H9 (cell line): ENCODE data around the gene SEC24C. TPM values are rescaled to one million over a fixed set of nuclear protein-coding genes. Genes with fewer than 3 reads are reported as not detected.
A peak's percentile ranks its signal among the peaks of the same experiment; 100 is the strongest.

Experiments
- DNase-seq: peaks from one replicate; pipeline ENCODE4 v3.0.0-alpha.2; 2017
- H2AFZ ChIP-seq: one replicate; pipeline ENCODE4 v1.6.1; 2013; ENCODE audit warnings: mild to moderate bottlenecking, low read length, control low read depth, moderate library complexity
- H2AK5ac ChIP-seq: 2 replicates; pipeline ENCODE4 v1.6.1; 2013; ENCODE audit warnings: low read length, control low read depth, mixed read lengths; ENCODE audit not compliant: insufficient read length
- H2BK120ac ChIP-seq: one replicate; pipeline ENCODE4 v1.6.1; 2013; ENCODE audit warnings: low read depth, mild to moderate bottlenecking, low read length, control low read depth, inconsistent platforms; ENCODE audit not compliant: poor library complexity, severe bottlenecking
- H2BK12ac ChIP-seq: 2 replicates; pipeline ENCODE4 v1.6.1; 2013; ENCODE audit warnings: low read length, control low read depth, mixed read lengths, low read depth; ENCODE audit not compliant: insufficient read length
- H2BK15ac ChIP-seq: 2 replicates; pipeline ENCODE4 v1.6.1; 2013; ENCODE audit warnings: low read depth, low read length, control low read depth
- H2BK20ac ChIP-seq: one replicate; pipeline ENCODE4 v1.6.1; 2013; ENCODE audit warnings: low read depth, mild to moderate bottlenecking, low read length, control low read depth, inconsistent platforms; ENCODE audit not compliant: poor library complexity, severe bottlenecking
- H2BK5ac ChIP-seq: 2 replicates; pipeline ENCODE4 v1.6.1; 2013; ENCODE audit warnings: low read length, control low read depth, mixed read lengths; ENCODE audit not compliant: insufficient read length
- H3K14ac ChIP-seq: 2 replicates; pipeline ENCODE4 v1.6.1; 2013; ENCODE audit warnings: low read length, control low read depth; ENCODE audit not compliant: insufficient read depth
- H3K18ac ChIP-seq: 2 replicates; pipeline ENCODE4 v1.6.1; 2013; ENCODE audit warnings: low read depth, mild to moderate bottlenecking, mixed read lengths, low read length, control low read depth; ENCODE audit not compliant: insufficient read length
- H3K23ac ChIP-seq: 2 replicates; pipeline ENCODE4 v1.6.1; 2013; ENCODE audit warnings: low read length, control low read depth, mixed read lengths, low read depth; ENCODE audit not compliant: insufficient read length
- H3K23me2 ChIP-seq: 2 replicates; pipeline ENCODE4 v1.6.1; 2013; ENCODE audit warnings: low read depth, mild to moderate bottlenecking, mixed read lengths, low read length, control low read depth; ENCODE audit not compliant: insufficient read length, poor library complexity, severe bottlenecking
- H3K27ac ChIP-seq: 2 replicates; pipeline ENCODE4 v1.5.1; 2013; ENCODE audit warnings: low read length, control low read depth, mixed read lengths, low read depth; ENCODE audit not compliant: insufficient read length
- H3K27me3 ChIP-seq: 2 replicates; pipeline ENCODE4 v1.6.1; 2013; ENCODE audit warnings: low read length, control low read depth, inconsistent platforms; ENCODE audit not compliant: insufficient read depth
- H3K4ac ChIP-seq: 2 replicates; pipeline ENCODE4 v1.6.1; 2013; ENCODE audit warnings: low read depth, mild to moderate bottlenecking, control low read depth, inconsistent platforms, low read length, moderate library complexity
- H3K4me1 ChIP-seq: 2 replicates; pipeline ENCODE4 v1.6.1; 2013; ENCODE audit warnings: low read length, control low read depth, inconsistent platforms; ENCODE audit not compliant: insufficient read depth
- H3K4me2 ChIP-seq: 2 replicates; pipeline ENCODE4 v1.6.1; 2013; ENCODE audit warnings: low read length, control low read depth, mixed read lengths; ENCODE audit not compliant: insufficient read length, insufficient read depth
- H3K56ac ChIP-seq: 2 replicates; pipeline ENCODE4 v1.6.1; 2013; ENCODE audit warnings: low read depth, mild to moderate bottlenecking, mixed read lengths, low read length, control low read depth; ENCODE audit not compliant: insufficient read length
- H3K79me1 ChIP-seq: 2 replicates; pipeline ENCODE4 v1.6.1; 2013; ENCODE audit warnings: low read depth, mild to moderate bottlenecking, moderate library complexity, low read length, control low read depth, inconsistent platforms; ENCODE audit not compliant: insufficient read depth, poor library complexity, severe bottlenecking
- H3K79me2 ChIP-seq: 2 replicates; pipeline ENCODE4 v1.6.1; 2013; ENCODE audit warnings: low read length, control low read depth, inconsistent platforms; ENCODE audit not compliant: insufficient read depth
- H3K9ac ChIP-seq: 2 replicates; pipeline ENCODE4 v1.6.1; 2013; ENCODE audit warnings: low read length, control low read depth, mixed read lengths; ENCODE audit not compliant: insufficient read length; ENCODE audit errors: extremely low read depth
- H3K9me3 ChIP-seq: one replicate; pipeline ENCODE4 v1.6.1; 2013; ENCODE audit warnings: low read depth, low read length, inconsistent platforms; ENCODE audit not compliant: control insufficient read depth
- H3T11ph ChIP-seq: one replicate; pipeline ENCODE4 v1.6.1; 2013; ENCODE audit warnings: mild to moderate bottlenecking, low read length, control low read depth, inconsistent platforms
- H4K20me1 ChIP-seq: one replicate; pipeline ENCODE4 v1.6.1; 2013; ENCODE audit not compliant: control insufficient read depth, insufficient read length, insufficient read depth
- H4K5ac ChIP-seq: 2 replicates; pipeline ENCODE4 v1.6.1; 2013; ENCODE audit warnings: low read depth, mild to moderate bottlenecking, mixed read lengths, low read length, control low read depth; ENCODE audit not compliant: insufficient read length
- H4K8ac ChIP-seq: replicated peaks from 2 replicates; pipeline ENCODE4 v1.6.1; 2013; ENCODE audit warnings: low read length, control low read depth, mixed read lengths, low read depth; ENCODE audit not compliant: insufficient read length
- H4K91ac ChIP-seq: 2 replicates; pipeline ENCODE4 v1.6.1; 2013; ENCODE audit warnings: low read depth, mild to moderate bottlenecking, moderate library complexity, mixed read lengths, low read length, control low read depth; ENCODE audit not compliant: insufficient read length
- H3K27ac Mint-ChIP-seq, 3 experiments: 2 replicates in 2 of 3; 3 replicates in 1 of 3; pipeline ENCODE4 v1.8.0; 2020 to 2021; ENCODE audit warnings: mixed read lengths in 3 of 3, mild to moderate bottlenecking in 1 of 3, moderate library complexity in 1 of 3
- H3K27me3 Mint-ChIP-seq: 2 replicates; pipeline ENCODE4 v1.8.0; 2021; ENCODE audit warnings: low read depth, mild to moderate bottlenecking, moderate library complexity, mixed read lengths
- H3K36me3 Mint-ChIP-seq, 3 experiments: 2 replicates in 2 of 3; 3 replicates in 1 of 3; pipeline ENCODE4 v1.8.0; 2020 to 2021; ENCODE audit warnings: low read depth in 3 of 3, mixed read lengths in 3 of 3; ENCODE audit not compliant: insufficient read depth in 1 of 3
- H3K4me1 Mint-ChIP-seq, 2 experiments: 2 replicates each; pipeline ENCODE4 v1.8.0; 2020; ENCODE audit warnings: mixed read lengths in 2 of 2
- H3K4me3 Mint-ChIP-seq, 2 experiments: 2 replicates in 1 of 2; 3 replicates in 1 of 2; pipeline ENCODE4 v1.8.0; 2020 to 2021; ENCODE audit warnings: mild to moderate bottlenecking in 2 of 2, mixed read lengths in 2 of 2, moderate library complexity in 1 of 2
- H3K9me3 Mint-ChIP-seq, 2 experiments: 2 replicates in 1 of 2; 3 replicates in 1 of 2; pipeline ENCODE4 v1.8.0; 2020; ENCODE audit warnings: mild to moderate bottlenecking in 2 of 2, mixed read lengths in 2 of 2, moderate library complexity in 1 of 2
- CTCF ChIP-seq: fragments of 200-600 bp; sonication (generic); conservative IDR thresholded peaks from 3 replicates; pipeline ENCODE4 v1.8.0; 2021; ENCODE audit warnings: antibody characterized with exemption, mild to moderate bottlenecking
- WGBS: extraction: QIAGEN DNeasy Blood & Tissue Kit; methylation state at CpG from one replicate; pipeline ENCODE4 v1.1.7; 2013; ENCODE audit warnings: missing lambda C conversion rate, low lambda C conversion rate, mixed read lengths; ENCODE audit not compliant: insufficient read length; ENCODE audit errors: extremely low coverage; 5-methylcytosine and 5-hydroxymethylcytosine counted together
- total RNA-seq: library from RNA; stranded (reverse); gene quantifications from 2 replicates; pipeline ENCODE4 v1.2.1, GENCODE V29; 2021

SEC24C gene
- total RNA-seq, 1 experiment from 2014 or later = 62.4 TPM

- Mint-ChIP-seq H3K36me3 (peaks cover 13 to 45% (median 32%) of the 10 kb centered on the region in 3 experiments; a peak in 6 of 7 replicates), H3K4me1 (peaks cover 11 to 12% of the 10 kb centered on the region in 2 experiments), H3K9me3 (no peaks in the 10 kb centered on the region; a peak in 1 of 5 replicates), H3K4me3 (peak overlapping the region; percentile 35 to 68; a peak in 4 of 5 replicates), H3K27me3 (no peaks in the 10 kb centered on the region), H3K27ac (no peak overlapping the region)
- H2AFZ ChIP-seq = no peak overlapping the region
- no peak overlapping the region for H4K91ac ChIP-seq
- no peaks in the 10 kb centered on the region for H4K20me1 ChIP-seq
- H3K23ac ChIP-seq = no peak overlapping the region
- H3K9ac ChIP-seq = no peak overlapping the region
- H3K79me1 ChIP-seq = no peaks in the 10 kb centered on the region
- H2BK120ac ChIP-seq = no peak overlapping the region
- H4K8ac ChIP-seq = no peak overlapping the region
- no peaks in the 10 kb centered on the region for H3K79me2 ChIP-seq
- H2BK12ac ChIP-seq = no peak overlapping the region
- peaks cover 2% of the 10 kb centered on the region for H3K23me2 ChIP-seq
- no peak overlapping the region for H2BK5ac ChIP-seq
- DNase-seq = no peak
- no peak for TF ChIP-seq CTCF
- no peak overlapping the region for H2BK20ac ChIP-seq
- H2AK5ac ChIP-seq = no peak overlapping the region
- WGBS = no CpG with 5 or more reads among the region's 5 CpGs
- no peak overlapping the region for H3K56ac ChIP-seq
- H4K5ac ChIP-seq = no peak overlapping the region
- H3K27me3 ChIP-seq = no peaks in the 10 kb centered on the region
- H3K4ac ChIP-seq = no peak overlapping the region
- no peak overlapping the region for H3K14ac ChIP-seq
- no peak overlapping the region for H3K18ac ChIP-seq
- no peak overlapping the region for H3K27ac ChIP-seq
- H3K4me2 ChIP-seq = no peak overlapping the region
- H2BK15ac ChIP-seq = no peak overlapping the region
- no peak overlapping the region for H3T11ph ChIP-seq
- H3K9me3 ChIP-seq = no peaks in the 10 kb centered on the region
- no peaks in the 10 kb centered on the region for H3K4me1 ChIP-seq
Observed at GRCh38 chr10:73809061-73809818, 65.1 kb downstream of the SEC24C start.
